Activated effector memory CD4-positive, alpha-beta T cell treated with Interleukin-2 at 50 U/mL for 16 hours (primary cell): ENCODE measurements around the gene PLCD3.

Source experiments
- DNase-seq: peaks from one replicate; pipeline ENCODE4 v3.0.0-alpha.2; 2020

PLCD3 gene

GRCh38 chr17:45149037-45149668 lies 16.8 kb upstream of the PLCD3 start:
- DNase-seq: peak; percentile 60

- peak; percentile 98 for DNase-seq
These were observed 16.1 kb upstream of the PLCD3 start, which contains the start of gene HEXIM1 for GRCh38 chr17:45148183-45149036. HEXIM1 (plus strand) TSS chr17:45148475; CDS start chr17:45149191, 716 bp downstream.

GRCh38 chr17:45147581-45148182 lies 15.4 kb upstream of the PLCD3 start:
- DNase-seq: peak; percentile 65

GRCh38 chr17:45146890-45147580 lies 14.7 kb upstream of the PLCD3 start:
- no peak for DNase-seq

- DNase-seq: no peak
These were observed 14.2 kb upstream of the PLCD3 start for GRCh38 chr17:45146592-45146889.

- no peak for DNase-seq
These were observed 13.9 kb upstream of the PLCD3 start for GRCh38 chr17:45146166-45146565.

- no peak for DNase-seq
These were observed 12.7 kb upstream of the PLCD3 start for GRCh38 chr17:45145035-45145389.

- DNase-seq: no peak
These were observed 12.1 kb upstream of the PLCD3 start for GRCh38 chr17:45144199-45145034.

- DNase-seq: no peak
These were observed 11.5 kb upstream of the PLCD3 start for GRCh38 chr17:45143767-45144198.

- no peak for DNase-seq
These were observed 10.9 kb upstream of the PLCD3 start for GRCh38 chr17:45143094-45143670.

- DNase-seq: no peak
These were observed 7.2 kb upstream of the PLCD3 start for GRCh38 chr17:45139533-45139920.

GRCh38 chr17:45138911-45139532 lies 6.7 kb upstream of the PLCD3 start:
- DNase-seq: no peak

GRCh38 chr17:45137561-45138305 lies 5.4 kb upstream of the PLCD3 start:
- no peak for DNase-seq

- no peak for DNase-seq
These were observed 4.7 kb upstream of the PLCD3 start for GRCh38 chr17:45136846-45137560.

- DNase-seq: no peak
These were observed 3.9 kb upstream of the PLCD3 start for GRCh38 chr17:45135978-45136791.

GRCh38 chr17:45135192-45135977 lies 3.1 kb upstream of the PLCD3 start, which contains the start of gene ACBD4:
ACBD4 (plus strand) TSS chr17:45135687; CDS start chr17:45136145, 458 bp downstream.
- peak; percentile 95 for DNase-seq

GRCh38 chr17:45132572-45133463 lies 503 bp upstream of the PLCD3 start:
- peak; percentile 65 for DNase-seq
